ENCODE results near the gene PTPN6.

The PTPN6 gene

GRCh38 chr12:6970096-6970527 lies 19.0 kb downstream of the PTPN6 start:
- DNase-seq (ENCODE audit: low spot score), result no peak

- no peak for DNase-seq (ENCODE audit: low spot score)
These were observed 23.0 kb downstream of the PTPN6 start for GRCh38 chr12:6974180-6974579.

- no peak for DNase-seq (ENCODE audit: low spot score)
These were observed 24.3 kb downstream of the PTPN6 start for GRCh38 chr12:6975297-6976032.

DNA sequence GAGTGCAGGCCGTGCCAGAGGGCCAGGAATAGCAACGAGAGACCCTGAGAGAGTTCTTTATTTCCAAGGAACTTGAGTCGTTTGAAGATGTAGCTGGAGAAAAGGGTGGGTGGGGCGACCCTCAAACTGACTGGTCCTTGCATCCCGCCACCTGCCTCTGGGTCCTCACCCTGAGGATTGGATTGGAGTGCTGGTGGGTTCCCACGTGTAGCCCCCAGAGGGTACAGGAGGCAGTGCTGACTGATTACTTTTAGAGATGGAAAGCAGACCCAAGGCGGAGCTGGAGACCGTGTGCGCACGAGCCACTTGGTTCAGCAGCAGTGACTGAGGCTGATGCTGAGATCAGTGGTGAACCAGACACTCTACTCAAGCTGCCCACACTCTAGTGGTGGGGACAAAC lies 26.5 kb downstream of the PTPN6 start:
- no peak for DNase-seq (ENCODE audit: low spot score)

DNA sequence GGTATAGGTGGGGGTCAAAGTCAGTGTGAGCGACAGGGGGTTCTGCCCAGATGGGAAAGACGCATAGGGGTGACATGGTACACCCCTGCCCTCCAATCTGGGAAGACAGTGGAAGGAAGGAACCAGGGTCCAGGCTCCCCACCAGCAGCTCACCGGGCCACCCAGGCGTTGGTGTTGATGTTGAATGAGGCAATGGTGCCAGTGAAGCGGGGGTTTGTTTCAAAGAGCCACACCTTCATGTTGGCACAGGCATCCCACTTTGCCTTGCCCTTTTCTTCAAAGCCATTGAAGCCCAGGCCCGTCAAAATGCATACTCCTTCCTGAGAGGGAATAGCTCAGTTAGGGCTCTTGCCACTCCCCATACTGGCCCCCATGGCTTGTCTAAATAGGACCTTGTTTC lies 27.0 kb downstream of the PTPN6 start:
- no peak for DNase-seq (ENCODE audit: low spot score)

- no peak for DNase-seq (ENCODE audit: low spot score)
These were observed 27.5 kb downstream of the PTPN6 start for GRCh38 chr12:6978611-6979011.

DNA sequence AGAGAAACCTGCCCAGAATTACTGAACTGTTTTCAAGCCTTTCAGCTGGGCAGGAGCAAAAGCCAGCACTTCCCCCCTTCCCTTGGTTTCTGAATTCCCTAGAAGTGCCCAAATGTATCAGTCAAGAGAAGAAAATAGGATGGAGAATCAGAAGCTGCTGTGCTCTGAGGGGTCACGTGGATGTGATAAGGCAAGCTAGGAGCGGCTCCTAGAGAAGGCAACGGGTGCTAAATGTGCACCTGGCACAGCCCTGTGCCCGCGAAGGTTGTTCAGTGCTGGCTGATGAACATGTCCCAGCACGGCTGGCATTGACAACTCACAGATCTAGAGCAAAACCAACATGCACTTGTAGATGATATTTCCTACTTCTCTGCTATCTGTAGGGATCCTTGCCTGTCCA lies 27.9 kb downstream of the PTPN6 start:
- no peak for DNase-seq (ENCODE audit: low spot score)

- DNase-seq (ENCODE audit: low spot score), result no peak
These were observed 28.3 kb downstream of the PTPN6 start for GRCh38 chr12:6979453-6979852.

DNA sequence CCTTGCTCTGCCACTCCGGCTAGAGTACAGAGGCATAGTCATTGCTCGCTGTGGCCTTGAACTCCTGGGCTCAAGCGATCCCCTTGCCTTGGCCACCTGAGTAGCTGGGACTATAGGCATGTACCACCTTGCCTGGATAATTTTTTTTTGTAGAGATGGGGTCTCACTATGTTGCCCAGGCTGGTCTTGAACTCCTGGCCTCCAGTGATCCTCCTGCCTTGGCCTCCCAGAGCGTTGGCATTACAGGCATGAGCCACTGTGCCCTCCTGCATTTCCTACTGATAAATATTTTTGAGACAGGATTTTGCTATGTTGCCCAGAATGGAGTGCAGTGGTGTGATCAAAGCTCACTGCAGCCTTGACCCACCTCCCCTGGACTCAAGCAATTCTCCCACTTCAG lies 28.9 kb downstream of the PTPN6 start:
- DNase-seq (ENCODE audit: low spot score), result no peak

DNA sequence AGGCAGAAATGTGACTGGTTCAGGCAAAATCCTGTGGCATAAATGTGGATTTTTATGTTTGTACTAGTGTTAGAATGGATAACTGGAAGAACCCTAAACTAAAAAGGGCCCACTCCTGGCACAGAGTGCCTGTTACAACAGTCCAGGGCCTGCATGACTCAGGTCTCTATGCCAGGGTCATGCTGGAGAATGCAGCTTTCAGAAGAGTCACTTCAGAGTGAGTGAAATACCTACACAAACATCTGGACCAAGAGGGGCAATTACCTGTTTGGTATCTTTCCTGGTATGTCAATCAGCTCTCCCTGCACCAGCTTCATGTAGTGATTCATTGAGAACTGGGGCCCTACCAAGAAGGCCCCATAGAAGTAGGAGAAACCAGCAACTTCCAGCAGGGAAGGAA lies 29.6 kb downstream of the PTPN6 start:
- no peak for DNase-seq (ENCODE audit: low spot score)

- DNase-seq (ENCODE audit: low spot score), result no peak
These were observed 30.2 kb downstream of the PTPN6 start for GRCh38 chr12:6981152-6982052.

- no peak for DNase-seq (ENCODE audit: low spot score)
These were observed 31.4 kb downstream of the PTPN6 start for GRCh38 chr12:6982532-6982931.

GRCh38 chr12:6987956-6988553 lies 36.9 kb downstream of the PTPN6 start:
- DNase-seq (ENCODE audit: low spot score), result peak; percentile 74

DNA sequence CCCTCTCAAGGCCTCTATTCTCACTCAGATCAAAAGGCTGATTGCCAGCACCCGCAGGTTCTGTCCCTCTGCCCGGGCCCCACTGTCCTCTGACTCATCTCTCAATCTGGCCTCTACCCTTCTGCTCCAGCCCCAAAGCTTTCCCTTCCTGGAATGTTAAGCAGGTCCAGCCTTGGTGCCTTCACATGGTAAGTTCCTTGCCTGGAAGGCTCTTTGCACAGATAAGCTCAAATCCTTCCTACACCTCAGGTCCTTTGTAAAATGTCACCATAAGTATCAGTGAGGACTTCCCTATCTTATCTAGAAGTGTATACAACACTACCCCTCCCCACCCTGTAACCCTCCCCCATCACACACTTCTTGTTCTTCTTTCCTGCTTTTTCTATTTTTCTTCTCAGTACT lies 44.9 kb downstream of the PTPN6 start:
- peak; percentile 85 for DNase-seq (ENCODE audit: low spot score)

GRCh38 chr12:6998715-6999451 lies 47.7 kb downstream of the PTPN6 start:
- DNase-seq (ENCODE audit: low spot score), result no peak

DNA sequence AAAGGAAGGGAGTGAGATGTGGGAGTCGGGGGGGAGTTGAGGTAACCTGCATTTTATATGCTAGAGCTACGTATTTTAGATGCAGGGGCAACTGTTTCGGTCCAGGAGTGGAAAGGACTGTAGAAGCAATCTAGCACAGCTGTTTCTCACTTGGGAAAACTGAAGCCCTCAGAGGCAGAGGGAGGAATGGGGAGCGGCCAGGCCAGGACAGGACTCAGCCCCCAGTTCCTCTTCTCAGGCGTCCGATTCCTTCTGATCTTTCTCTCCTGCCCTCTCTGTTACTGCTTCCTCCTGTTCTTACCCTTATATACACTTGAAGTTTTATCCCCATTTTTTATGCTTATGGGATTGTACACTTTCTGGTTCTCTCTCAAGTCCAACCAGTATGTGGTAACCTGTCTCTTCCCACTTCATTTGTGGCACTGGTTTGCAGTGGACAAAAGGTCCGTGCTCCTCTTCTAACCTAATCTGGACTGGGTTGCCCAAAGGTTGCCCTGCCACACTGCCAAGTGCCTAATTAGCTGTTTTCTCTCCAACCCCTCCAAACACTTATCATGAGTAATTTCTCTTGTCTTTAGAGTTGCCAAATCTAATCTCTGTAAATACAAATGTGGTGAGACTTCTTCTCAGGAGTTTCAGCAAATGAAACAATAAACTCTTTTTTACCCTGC lies 50.9 kb downstream of the PTPN6 start:
- no peak for DNase-seq (ENCODE audit: low spot score)

GRCh38 chr12:7004287-7004803 lies 53.2 kb downstream of the PTPN6 start:
- DNase-seq (ENCODE audit: low spot score), result no peak

DNA sequence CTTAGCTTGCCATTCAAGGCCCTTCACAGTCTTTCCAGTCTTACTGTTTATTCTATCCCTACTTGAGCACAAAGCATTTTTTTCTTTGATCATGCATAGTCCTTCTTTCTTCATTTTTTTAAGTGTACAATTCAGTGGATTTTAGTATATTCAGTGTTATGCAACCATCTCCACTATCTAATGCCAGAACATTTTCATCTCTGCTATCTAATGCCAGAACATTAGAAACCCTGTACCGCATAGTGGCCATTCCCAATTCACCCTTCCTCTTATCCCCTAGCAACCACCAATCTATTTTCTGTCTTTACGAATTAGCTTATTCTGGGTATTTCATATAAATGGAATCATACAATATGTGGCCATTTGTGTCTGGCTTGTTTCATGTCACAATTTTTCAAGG lies 53.7 kb downstream of the PTPN6 start:
- no peak for DNase-seq (ENCODE audit: low spot score)

- no peak for DNase-seq (ENCODE audit: low spot score)
These were observed 54.2 kb downstream of the PTPN6 start for GRCh38 chr12:7005311-7005710.

DNA sequence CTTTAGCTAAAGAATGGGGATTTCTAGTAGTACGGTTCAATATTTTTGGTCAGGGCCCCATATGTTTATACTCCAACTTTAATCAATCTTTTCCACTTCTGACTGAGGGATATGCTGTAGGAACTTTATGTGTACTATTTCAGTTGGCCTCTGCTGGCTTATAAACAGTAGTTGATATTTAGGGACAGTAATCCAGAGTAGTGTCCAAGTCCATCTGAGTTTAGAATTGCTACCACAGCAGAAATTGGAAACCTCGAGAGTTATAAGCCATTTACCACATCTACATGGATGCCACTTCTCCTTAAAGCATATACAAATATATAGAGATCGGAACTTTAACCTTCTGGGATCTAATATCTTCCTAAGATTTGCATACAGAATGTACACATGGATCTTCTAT lies 55.5 kb downstream of the PTPN6 start:
- DNase-seq (ENCODE audit: low spot score), result no peak

DNA sequence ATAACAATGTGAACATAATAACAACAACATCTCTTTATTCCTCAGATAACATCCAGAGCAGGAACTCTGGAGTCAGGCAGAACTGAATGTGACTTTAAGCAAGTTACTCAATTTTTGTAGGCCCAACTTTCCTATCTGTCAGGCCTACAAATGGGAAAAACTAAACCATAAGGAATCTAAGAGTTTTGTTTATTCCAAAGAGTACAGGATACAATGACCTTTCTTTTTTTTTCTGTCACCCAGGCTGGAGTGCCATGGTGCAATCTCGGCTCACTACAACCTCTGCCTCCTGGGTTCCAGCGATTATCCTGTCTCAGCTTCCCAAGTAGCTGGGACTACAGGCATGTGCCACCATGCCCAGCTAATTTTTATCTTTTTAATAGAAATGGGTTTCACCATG lies 57.7 kb downstream of the PTPN6 start:
- no peak for DNase-seq (ENCODE audit: low spot score)

Data from cerebellar cortex (tissue), 1 donor.